Pancreas (tissue), 10 donors: Measurements from ENCODE around the gene CAPZA1. TPM values are rescaled to one million over a fixed set of nuclear protein-coding genes. Genes with fewer than 3 reads are reported as not detected.
"Not testable (repeated sequence)": the region's sequence is repeated elsewhere in the genome, so short reads cannot be mapped to it uniquely, and the experiment has no call there.

Source experiments
- ATAC-seq, 4 donors: fragments of 200-7000 bp; cut with Tn5 transposase; one replicate each; pipeline versions ENCODE4 v1.8.0 to v1.9.1; 2020; ENCODE audit warnings: mild to moderate bottlenecking in 4 of 4, moderate library complexity in 4 of 4
- DNase-seq, 6 donors: peaks; one replicate each; pipeline ENCODE4 v3.0.0-alpha.2; 2020
- FAIRE-seq: peaks from 2 replicates; lab custom pipeline; 2012; peaks lifted over from hg19 to GRCh38; lab: Jason Lieb, UNC
- H3K27ac ChIP-seq, 4 donors: fragments of 200-600 bp; sonication (generic); 1 replicate in 3 of 4; 2 replicates in 1 of 4; pipeline versions ENCODE4 v1.5.0 to v1.8.0; 2020
- H3K27me3 ChIP-seq, 4 donors: fragments of 200-600 bp; one replicate each; pipeline ENCODE4 v1.8.0; 2021
- H3K36me3 ChIP-seq, 3 donors: fragments of 200-600 bp; sonication (generic) in 1 of 3; one replicate each; pipeline versions ENCODE4 v1.5.0 to v1.8.0; 2020 to 2021
- H3K4me1 ChIP-seq, 3 donors: fragments of 200-600 bp; one replicate each; pipeline ENCODE4 v1.8.0; 2021
- H3K4me3 ChIP-seq, 4 donors: fragments of 200-600 bp; sonication (generic) in 2 of 4; one replicate each; pipeline versions ENCODE4 v1.5.0 to v1.8.0; 2020 to 2021
- H3K9me3 ChIP-seq, 4 donors: fragments of 200-600 bp; one replicate each; pipeline ENCODE4 v1.8.0; 2021
- WGBS, 2 donors: extraction: QIAGEN DNeasy Blood & Tissue Kit; methylation state at CpG; one replicate each; pipeline ENCODE4 v1.1.7; 2013; 5-methylcytosine and 5-hydroxymethylcytosine counted together
- intact Hi-C, 3 donors: fragments of 100-400 bp; cut with DNase I; formaldehyde crosslinking; loops; one replicate each; pipeline versions ENCODE4 v1.11.1 to v1.14.2; 2022
- polyA plus RNA-seq, 2 donors: library from polyadenylated mRNA; stranded (reverse); fragments of 200-250 nt; gene quantifications; one replicate each; pipeline ENCODE4 v1.2.3, GENCODE V29; 2013
- total RNA-seq, 6 donors: library from RNA; stranded (reverse); fragmentation: NEBNext Ultra II Directional in 4 of 6; extraction: Animal tissue kit (Norgen Biotek cat#: 25700) in 4 of 6; gene quantifications; one replicate each; pipeline versions ENCODE4 v1.2.1 to v1.2.4, GENCODE V29; 2021 to 2023
- TF ChIP-seq, protein P1 (sequence below), 4 donors: fragments of 200-600 bp; sonication (generic) in 3 of 4; IDR thresholded peaks; one replicate each; pipeline versions ENCODE4 v1.5.0 to v1.8.0; 2021; ENCODE audit warnings: antibody characterized with exemption in 4 of 4
- donor health status: healthy with polysubstance abuse.
- donor health status: DM: no; HTN: no; CAD: no; lungs with moderate emphysema.
- donor health status: DM: no; HTN: no; CAD: no.
- donor health status: control.
- donor health status: control.
- donor health status: Bipolar disorder and iron deficiency.
- donor health status: DM: yes; HTN: yes; CAD: no.
- donor health status: DM: no; HTN: no; CAD: no.
- donor health status: DM: no; HTN: no; CAD: no.
- donor health status: DM: yes; HTN: yes; CAD: no.

CAPZA1 gene
- total and polyA plus RNA-seq, 8 donors = 27.2 to 60.5 (median 31.6) TPM

DNA sequence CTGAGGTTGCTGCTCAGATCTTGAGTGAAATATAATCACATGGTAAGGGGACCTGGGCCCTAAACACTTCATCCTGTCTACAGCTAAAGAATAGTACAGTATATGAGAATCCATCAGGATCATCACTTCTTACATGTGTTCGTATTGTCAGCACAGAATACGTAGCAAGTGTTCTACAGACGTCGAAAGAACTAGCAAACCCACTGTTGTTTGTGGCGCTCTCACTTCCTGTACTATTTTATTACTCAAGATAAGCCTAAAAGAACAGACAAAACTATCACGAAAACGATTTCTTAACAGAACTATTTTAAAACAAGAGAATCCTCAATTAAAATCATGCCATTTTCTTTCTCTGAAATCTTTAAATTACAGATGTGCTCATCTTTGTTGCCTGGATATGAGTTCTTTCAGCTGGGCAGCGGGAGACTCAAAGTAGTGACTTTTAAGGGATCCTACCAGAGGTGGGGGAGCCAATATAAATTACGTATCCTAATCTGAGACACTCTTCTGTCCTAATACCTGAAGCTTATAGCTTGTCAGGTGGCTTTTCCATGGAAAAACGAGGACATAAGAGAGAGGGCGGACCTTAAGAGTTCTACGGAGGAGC is 1.4 kb upstream of the CAPZA1 start:
- TF ChIP-seq, protein P1, sequence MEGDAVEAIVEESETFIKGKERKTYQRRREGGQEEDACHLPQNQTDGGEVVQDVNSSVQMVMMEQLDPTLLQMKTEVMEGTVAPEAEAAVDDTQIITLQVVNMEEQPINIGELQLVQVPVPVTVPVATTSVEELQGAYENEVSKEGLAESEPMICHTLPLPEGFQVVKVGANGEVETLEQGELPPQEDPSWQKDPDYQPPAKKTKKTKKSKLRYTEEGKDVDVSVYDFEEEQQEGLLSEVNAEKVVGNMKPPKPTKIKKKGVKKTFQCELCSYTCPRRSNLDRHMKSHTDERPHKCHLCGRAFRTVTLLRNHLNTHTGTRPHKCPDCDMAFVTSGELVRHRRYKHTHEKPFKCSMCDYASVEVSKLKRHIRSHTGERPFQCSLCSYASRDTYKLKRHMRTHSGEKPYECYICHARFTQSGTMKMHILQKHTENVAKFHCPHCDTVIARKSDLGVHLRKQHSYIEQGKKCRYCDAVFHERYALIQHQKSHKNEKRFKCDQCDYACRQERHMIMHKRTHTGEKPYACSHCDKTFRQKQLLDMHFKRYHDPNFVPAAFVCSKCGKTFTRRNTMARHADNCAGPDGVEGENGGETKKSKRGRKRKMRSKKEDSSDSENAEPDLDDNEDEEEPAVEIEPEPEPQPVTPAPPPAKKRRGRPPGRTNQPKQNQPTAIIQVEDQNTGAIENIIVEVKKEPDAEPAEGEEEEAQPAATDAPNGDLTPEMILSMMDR (IDR thresholded peaks at IDR 0.05) = no peak
- DNase-seq (no peak), FAIRE-seq (no peak), ATAC-seq (no peak)
- H3K27me3 ChIP-seq = no peaks in the 10 kb centered on the region
- intact Hi-C loops = no loop called here
- peak overlapping the region; percentile 89 to 94 (median 90) for H3K27ac ChIP-seq
- peak overlapping the region; percentile 76 to 91 (median 84) for H3K4me3 ChIP-seq
- no peaks in the 10 kb centered on the region for H3K9me3 ChIP-seq
- peaks cover 13 to 28% (median 13%) of the 10 kb centered on the region in 3 donors for H3K4me1 ChIP-seq
- WGBS, 2 donors = 1% methylated on average over 12 of the region's 12 CpGs
- H3K36me3 ChIP-seq = peaks cover 0 to 3% (median 0%) of the 10 kb centered on the region in 3 donors

DNA sequence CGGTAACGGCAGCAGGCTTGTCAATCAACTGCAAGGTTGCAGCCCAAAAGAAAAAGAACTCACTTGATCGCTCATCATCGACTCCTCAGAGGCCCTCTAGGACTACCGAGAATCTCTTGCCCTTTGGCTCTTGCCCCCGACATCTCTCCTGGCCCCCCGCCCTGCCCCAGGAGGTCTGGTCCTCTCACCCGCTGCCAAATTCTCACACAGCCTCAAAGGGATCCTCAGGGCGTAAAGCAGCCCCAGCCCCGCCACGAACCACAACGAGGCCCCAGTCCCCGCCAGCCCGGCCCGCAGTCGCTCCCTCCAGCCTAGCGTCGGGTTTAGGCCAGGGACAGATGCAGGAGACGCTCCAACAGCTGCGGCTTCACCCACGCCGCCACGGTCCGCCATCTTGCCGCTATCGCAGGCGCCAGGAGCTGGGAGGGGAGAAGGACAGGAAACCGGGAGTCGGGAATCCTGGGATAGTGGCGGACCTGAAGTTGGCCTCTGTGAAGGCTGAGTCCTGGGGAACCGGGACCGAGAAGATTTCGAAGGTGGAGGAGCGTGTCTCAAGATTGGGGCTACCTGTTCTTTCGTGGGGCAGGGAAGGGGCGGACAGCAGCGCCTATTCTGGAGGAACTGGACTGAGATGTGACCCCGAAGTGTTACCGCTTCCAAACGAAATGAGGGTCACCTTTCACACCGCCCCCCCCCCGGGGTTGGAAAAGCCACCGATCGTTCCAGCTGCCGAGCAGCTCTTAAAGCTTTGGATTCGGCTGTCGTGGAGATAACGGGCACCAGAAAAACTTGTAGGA is 713 bp upstream of the CAPZA1 start, which contains the start of gene ST7L:
TSS of gene ST7L (minus strand) at position 421 of the 797 bp plus-strand sequence. CDS start at position 393, 28 bp downstream.
- Histone ChIP-seq H3K4me1 (peaks cover 13 to 28% (median 13%) of the 10 kb centered on the region in 3 donors), H3K27ac (peak within 1 kb of the TSS; percentile 89 to 94 (median 90)), H3K4me3 (peak within 1 kb of the TSS; percentile 76 to 91 (median 84)), H3K27me3 (no peaks in the 10 kb centered on the region), H3K9me3 (no peaks in the 10 kb centered on the region), H3K36me3 (no peaks in the 10 kb centered on the region)
- ATAC-seq (peak; percentile 88 to 92 (median 90)), FAIRE-seq (no peak), DNase-seq (peak; percentile 75 to 91 (median 84))
- WGBS, 2 donors = 0 to 1% methylated on average over 48 of the region's 48 CpGs
- TF ChIP-seq, protein P1 (IDR thresholded peaks at IDR 0.05) = no peak
- intact Hi-C loops = no loop called here

DNA sequence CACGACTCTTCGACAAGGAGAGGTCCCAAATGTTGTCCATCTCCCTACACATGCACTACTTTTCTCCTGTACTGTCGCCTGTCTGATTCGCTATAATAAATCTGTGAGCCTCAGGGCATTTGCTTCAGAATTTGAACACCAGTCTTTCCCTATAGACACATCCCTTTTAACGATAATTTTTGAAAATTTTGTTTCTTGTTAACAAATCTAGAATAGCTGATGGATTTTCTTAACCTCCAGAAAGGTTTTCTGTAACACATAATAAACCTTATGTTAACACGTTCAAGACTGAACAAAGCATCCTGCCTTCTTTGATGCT is 704 bp downstream of the CAPZA1 start:
- no peak for FAIRE-seq
- intact Hi-C loops = loop anchor here in 1 of 3 donors (10.0 kb wide), 1 partner anchor 84 kb away; the partner anchor contains the start of gene RHOC
- no peaks in the 10 kb centered on the region for H3K27me3 ChIP-seq
- TF ChIP-seq, protein P1 (IDR thresholded peaks at IDR 0.05) = no peak
- peak overlapping the region in 3 of 4 donors; percentile 89 to 94 (median 91) for H3K27ac ChIP-seq
- DNase-seq = no peak
- no peaks in the 10 kb centered on the region for H3K9me3 ChIP-seq
- H3K4me3 ChIP-seq = peak overlapping the region; percentile 76 to 91 (median 84)
- H3K4me1 ChIP-seq = peaks cover 13 to 28% (median 13%) of the 10 kb centered on the region in 3 donors
- WGBS, 2 donors = 1% methylated on average over 6 of the region's 6 CpGs
- no peak for ATAC-seq
- no peaks in the 10 kb centered on the region for H3K36me3 ChIP-seq

DNA sequence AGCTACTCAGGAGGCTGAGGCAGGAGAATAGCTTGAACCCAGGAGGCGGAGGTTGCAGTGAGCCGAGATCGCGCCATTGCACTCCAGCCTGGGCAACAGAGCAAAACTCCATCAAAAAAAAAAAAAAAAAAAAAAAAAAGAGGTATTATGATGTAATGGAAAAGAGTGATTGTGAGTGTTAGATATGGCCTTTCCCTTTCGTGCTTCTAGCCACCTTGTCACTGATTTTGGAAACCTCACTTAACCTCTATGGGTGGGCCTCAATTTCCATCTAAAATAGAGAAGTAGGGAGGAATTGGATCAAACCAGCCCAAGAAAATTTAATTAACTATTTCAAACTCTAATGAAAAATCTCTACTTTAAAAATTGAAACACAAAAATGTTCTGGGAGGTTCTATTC is 4.9 kb downstream of the CAPZA1 start:
- H3K36me3 ChIP-seq, ATAC-seq, H3K9me3 ChIP-seq, DNase-seq, H3K4me3 ChIP-seq, FAIRE-seq, H3K27ac ChIP-seq, H3K27me3 ChIP-seq: not testable (repeated sequence)
- H3K4me1 ChIP-seq = peaks cover 10 to 21% (median 12%) of the 10 kb centered on the region in 3 donors
- whole genome bisulfite sequencing, 2 donors = 79 to 82% methylated on average over 5 of the region's 5 CpGs
- intact Hi-C loops = loop anchor here in 1 of 3 donors (10.0 kb wide), 1 partner anchor 80 kb away; the partner anchor contains the start of gene RHOC

DNA sequence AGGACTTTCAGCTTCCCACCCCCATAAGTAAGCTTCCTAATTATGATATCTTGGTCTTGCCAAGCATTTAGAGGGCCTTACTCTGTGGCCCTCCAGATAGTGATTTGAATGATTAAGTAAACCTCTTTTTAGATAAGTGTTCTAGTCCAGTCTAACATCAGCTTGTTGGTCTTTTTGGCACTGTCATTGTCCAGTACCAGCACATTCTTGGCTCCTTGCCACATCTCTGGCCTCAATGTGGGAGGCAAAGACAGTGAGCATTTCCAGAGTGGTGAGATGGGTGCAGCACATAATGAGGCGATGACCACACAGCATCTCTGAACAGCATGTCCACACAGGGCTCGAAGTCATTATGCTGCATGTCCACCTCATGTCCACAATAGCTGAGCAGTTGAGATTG is 6.1 kb downstream of the CAPZA1 start:
- TF ChIP-seq, protein P1 (IDR thresholded peaks at IDR 0.05) = no peak
- FAIRE-seq = no peak
- ATAC-seq = peak in 1 of 4 donors; percentile 49
- no peak overlapping the region for H3K27ac ChIP-seq
- intact Hi-C loops = loop anchor here in 1 of 3 donors (10.0 kb wide), 1 partner anchor 79 kb away; the partner anchor contains the start of gene RHOC
- H3K27me3 ChIP-seq = no peaks in the 10 kb centered on the region
- peaks cover 8 to 20% (median 12%) of the 10 kb centered on the region in 3 donors for H3K4me1 ChIP-seq
- 87 to 91% methylated on average over 2 of the region's 2 CpGs for WGBS, 2 donors
- no peaks in the 10 kb centered on the region for H3K36me3 ChIP-seq
- no peaks in the 10 kb centered on the region for H3K9me3 ChIP-seq
- no peak overlapping the region for H3K4me3 ChIP-seq
- DNase-seq = peak in 2 of 6 donors; percentile 24 to 39
